H1 (cell line): Measurements from ENCODE around the gene SECISBP2. TPM values are rescaled to one million over a fixed set of nuclear protein-coding genes. Genes with fewer than 3 reads are reported as not detected.

Experiments used
- CBX8 ChIP-seq: fragments of 300-800, 300-1000 bp; sonication (generic); IDR thresholded peaks from 2 replicates; pipeline ENCODE4 v1.7.1; 2016; ENCODE audit warnings: low read depth, low read length, borderline replicate concordance
- KDM1A ChIP-seq: fragments of 200-600, 300-600 bp; sonication (generic); IDR thresholded peaks from 2 replicates; pipeline ENCODE4 v1.7.1; 2016; ENCODE audit warnings: mild to moderate bottlenecking, low read length, borderline replicate concordance
- MAFK ChIP-seq: IDR thresholded peaks from 2 replicates; pipeline ENCODE4 v1.6.1; 2012; ENCODE audit warnings: low read depth, mild to moderate bottlenecking, improper control_type of control experiment, low read length
- SRF ChIP-seq: IDR thresholded peaks from 2 replicates; pipeline ENCODE4 v1.6.1; 2011; ENCODE audit warnings: mild to moderate bottlenecking, low read depth, low read length, moderate library complexity
- polyA plus RNA-seq, 7 experiments: library from polyadenylated mRNA; depleted of rRNA in 3 of 7; stranded (reverse) in 5 of 7; unstranded in 2 of 7; fragments of >200 nt in 5 of 7; fragments of 200-250 nt in 2 of 7; gene quantifications; 1 replicate in 5 of 7; 2 replicates in 1 of 7; 4 replicates in 1 of 7; pipeline versions ENCODE4 v1.2.1 to v1.2.3, GENCODE V29; 2011 to 2013; ENCODE audit warnings: missing spikeins in 2 of 7, mixed read lengths in 2 of 7
- total RNA-seq: library from RNA; stranded (reverse); fragmentation: NEBNext Ultra II Directional; extraction: Animal tissue kit (Norgen Biotek cat#: 25700); gene quantifications from 2 replicates; pipeline ENCODE4 v1.2.1, GENCODE V29; 2021
- TF ChIP-seq, protein P1 (sequence below): IDR thresholded peaks from 2 replicates; pipeline ENCODE4 v1.6.1; 2012; ENCODE audit warnings: inconsistent platforms
- TF ChIP-seq, protein P2 (sequence below), 3 experiments: IDR thresholded peaks; 1 replicate in 2 of 3; 2 replicates in 1 of 3; pipeline versions ENCODE4 v1.5.1 to v1.6.1; 2011; ENCODE audit warnings: low read length in 3 of 3, mild to moderate bottlenecking in 3 of 3, inconsistent platforms in 2 of 3, low read depth in 1 of 3, moderate library complexity in 1 of 3; ENCODE audit not compliant: insufficient read depth in 1 of 3; ENCODE audit errors: control extremely low read depth in 1 of 3

Gene SECISBP2
- total and polyA plus RNA-seq, 2 of the 8 experiments (the other 6 are each of a cell fraction or from before 2014, with no cell fraction given) = 39.0 to 61.7 TPM

DNA sequence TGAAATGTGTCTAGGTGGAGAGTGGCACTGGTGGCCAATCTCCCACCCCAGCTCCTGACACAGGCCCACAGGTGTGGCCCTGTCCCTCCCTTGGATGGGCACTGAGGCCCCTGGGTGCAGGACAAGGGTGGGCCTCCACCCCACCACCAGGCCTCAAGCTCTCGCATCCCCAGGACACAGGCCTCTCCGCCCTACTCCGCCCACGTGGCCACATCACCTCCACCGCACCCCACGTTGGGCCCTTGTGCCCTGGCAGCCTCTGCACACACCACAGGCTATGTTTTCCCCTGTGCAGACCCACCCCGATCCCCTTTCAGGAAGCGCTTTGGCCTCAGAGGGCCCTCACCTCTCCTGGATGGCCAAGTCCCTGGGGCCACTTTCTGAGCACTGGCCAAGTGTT, 54.7 kb downstream of the SECISBP2 start (continued):
- TF ChIP-seq, protein P1, sequence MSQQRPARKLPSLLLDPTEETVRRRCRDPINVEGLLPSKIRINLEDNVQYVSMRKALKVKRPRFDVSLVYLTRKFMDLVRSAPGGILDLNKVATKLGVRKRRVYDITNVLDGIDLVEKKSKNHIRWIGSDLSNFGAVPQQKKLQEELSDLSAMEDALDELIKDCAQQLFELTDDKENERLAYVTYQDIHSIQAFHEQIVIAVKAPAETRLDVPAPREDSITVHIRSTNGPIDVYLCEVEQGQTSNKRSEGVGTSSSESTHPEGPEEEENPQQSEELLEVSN = no peak
- TF ChIP-seq MAFK = no peak
- TF ChIP-seq CBX8 = no peak
- TF ChIP-seq SRF = no peak
- TF ChIP-seq, protein P2, sequence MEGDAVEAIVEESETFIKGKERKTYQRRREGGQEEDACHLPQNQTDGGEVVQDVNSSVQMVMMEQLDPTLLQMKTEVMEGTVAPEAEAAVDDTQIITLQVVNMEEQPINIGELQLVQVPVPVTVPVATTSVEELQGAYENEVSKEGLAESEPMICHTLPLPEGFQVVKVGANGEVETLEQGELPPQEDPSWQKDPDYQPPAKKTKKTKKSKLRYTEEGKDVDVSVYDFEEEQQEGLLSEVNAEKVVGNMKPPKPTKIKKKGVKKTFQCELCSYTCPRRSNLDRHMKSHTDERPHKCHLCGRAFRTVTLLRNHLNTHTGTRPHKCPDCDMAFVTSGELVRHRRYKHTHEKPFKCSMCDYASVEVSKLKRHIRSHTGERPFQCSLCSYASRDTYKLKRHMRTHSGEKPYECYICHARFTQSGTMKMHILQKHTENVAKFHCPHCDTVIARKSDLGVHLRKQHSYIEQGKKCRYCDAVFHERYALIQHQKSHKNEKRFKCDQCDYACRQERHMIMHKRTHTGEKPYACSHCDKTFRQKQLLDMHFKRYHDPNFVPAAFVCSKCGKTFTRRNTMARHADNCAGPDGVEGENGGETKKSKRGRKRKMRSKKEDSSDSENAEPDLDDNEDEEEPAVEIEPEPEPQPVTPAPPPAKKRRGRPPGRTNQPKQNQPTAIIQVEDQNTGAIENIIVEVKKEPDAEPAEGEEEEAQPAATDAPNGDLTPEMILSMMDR (IDR thresholded peaks at IDR 0.05; ENCODE audit: control extremely low read depth in 1 of 3, insufficient read depth in 1 of 3, low read depth in 1 of 3, low read length in 3 of 3) = no peak
- TF ChIP-seq KDM1A = no peak
- TF ChIP-seq, all 59 proteins: peak for 0
